ENCODE measurements around the gene CREM. TPM values are rescaled to one million over a fixed set of nuclear protein-coding genes. Genes with fewer than 3 reads are reported as not detected.

Gene CREM
- polyA plus RNA-seq, 3 donors = 43.1 to 147 (median 56.0) TPM

- no peak for DNase-seq (ENCODE audit: extremely low read depth in 1 of 11, low read depth in 9 of 11, low spot score in 4 of 11)
These were observed 105.9 kb downstream of the CREM start for GRCh38 chr10:35232527-35232926.

- no peak for DNase-seq (ENCODE audit: extremely low read depth in 1 of 11, low read depth in 9 of 11, low spot score in 4 of 11)
These were observed 107.4 kb downstream of the CREM start for GRCh38 chr10:35234073-35234472.

- no peak for DNase-seq (ENCODE audit: extremely low read depth in 1 of 11, low read depth in 9 of 11, low spot score in 4 of 11)
These were observed 110.1 kb downstream of the CREM start for GRCh38 chr10:35236739-35237138.

- DNase-seq (ENCODE audit: extremely low read depth in 1 of 11, low read depth in 9 of 11, low spot score in 4 of 11) = no peak
These were observed 111.3 kb downstream of the CREM start for GRCh38 chr10:35237766-35238512.

- DNase-seq (ENCODE audit: extremely low read depth in 1 of 11, low read depth in 9 of 11, low spot score in 4 of 11) = no peak
These were observed 117.9 kb downstream of the CREM start for GRCh38 chr10:35244549-35244948.

- DNase-seq (ENCODE audit: extremely low read depth in 1 of 11, low read depth in 9 of 11, low spot score in 4 of 11) = no peak
These were observed 120.2 kb downstream of the CREM start for GRCh38 chr10:35246770-35247343.

GRCh38 chr10:35251373-35252100 lies 124.9 kb downstream of the CREM start:
- no peak for DNase-seq (ENCODE audit: extremely low read depth in 1 of 11, low read depth in 9 of 11, low spot score in 4 of 11)

- DNase-seq (ENCODE audit: extremely low read depth in 1 of 11, low read depth in 9 of 11, low spot score in 4 of 11) = no peak
These were observed 130.7 kb downstream of the CREM start for GRCh38 chr10:35257057-35257983.

GRCh38 chr10:35259769-35260397 lies 133.2 kb downstream of the CREM start:
- no peak for DNase-seq (ENCODE audit: extremely low read depth in 1 of 11, low read depth in 9 of 11, low spot score in 4 of 11)

GRCh38 chr10:35262436-35262835 lies 135.8 kb downstream of the CREM start:
- DNase-seq (ENCODE audit: extremely low read depth in 1 of 11, low read depth in 9 of 11, low spot score in 4 of 11) = no peak

Other genes starting within 250 kb of the CREM start
- gene CUL2, start 36.5 kb upstream of the CREM start, polyA plus RNA-seq (ENCODE audit: insufficient read length in 3 of 3) = 10 to 100 TPM; 37.6 to 42.5 (median 40.8) TPM
- gene CCNY, start 209.7 kb downstream of the CREM start, polyA plus RNA-seq (ENCODE audit: insufficient read length in 3 of 3) = 100 to 1,000 TPM in 2 of 3 donors, 10 to 100 TPM in 1; 93.1 to 115 (median 113) TPM

Measured in renal cortex interstitium (tissue), 11 donors.